ENCODE measurements around the gene UBE3B.

UBE3B gene

DNA sequence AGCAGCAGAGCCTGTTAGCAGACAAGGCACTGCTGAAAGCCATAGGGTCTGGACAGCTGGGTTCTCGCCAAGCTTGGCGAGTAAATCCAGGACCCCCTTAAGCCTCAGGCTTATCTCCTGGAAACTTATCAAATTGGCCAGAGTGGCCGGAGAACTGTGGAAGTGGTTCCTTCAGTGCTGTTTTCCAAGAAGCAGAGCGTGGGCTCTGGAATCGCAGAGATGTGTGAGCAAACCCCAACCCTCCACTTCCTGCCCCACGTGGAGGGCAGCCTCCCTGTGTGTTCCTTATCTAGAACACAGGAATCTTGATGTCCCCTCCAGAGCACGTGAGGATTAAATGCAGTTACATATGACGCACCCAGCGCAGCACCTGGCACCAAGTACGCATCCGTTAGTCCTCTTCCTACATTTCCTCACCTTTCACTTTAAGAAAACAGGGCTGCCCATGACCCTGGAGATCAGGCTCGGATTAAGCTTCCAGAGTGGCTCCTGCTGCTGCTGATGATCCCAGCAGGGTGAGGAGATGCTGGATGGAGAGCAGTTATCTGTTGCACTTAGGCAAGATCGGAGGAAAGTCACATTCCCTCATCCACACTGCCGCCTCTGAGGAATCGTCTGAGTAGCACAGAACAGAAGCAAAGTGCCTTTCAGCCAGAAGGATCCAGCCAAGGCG is 60.9 kb downstream of the UBE3B start:
- no peak for TF ChIP-seq CTCF (IDR thresholded peaks at IDR 0.05; ENCODE audit: extremely low read depth, missing control alignments)

DNA sequence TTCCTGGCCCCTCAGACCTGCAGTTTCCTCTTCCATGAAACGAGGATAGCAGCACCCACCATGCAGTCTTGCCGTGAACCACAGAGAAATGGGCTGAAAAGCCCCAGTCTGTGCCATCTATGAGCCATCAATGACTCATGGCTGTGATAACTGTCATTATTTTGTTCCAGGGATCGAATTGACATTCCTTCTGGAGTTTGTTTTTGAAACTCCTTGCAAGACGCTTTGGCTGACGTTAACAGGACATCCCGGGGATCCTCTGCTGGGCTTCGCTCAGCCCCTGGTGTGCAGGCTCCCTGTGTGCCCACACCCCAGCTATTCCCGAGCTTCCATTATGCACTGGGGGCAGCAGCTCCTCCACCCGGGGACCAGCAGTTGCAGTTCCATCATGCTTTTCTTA is 62.1 kb downstream of the UBE3B start:
- TF ChIP-seq CTCF (IDR thresholded peaks at IDR 0.05; ENCODE audit: extremely low read depth, missing control alignments) = no peak
- no peak for DNase-seq (ENCODE audit: low spot score)

More for the DNA sequence above, 60.9 kb downstream of the UBE3B start:
- DNase-seq (ENCODE audit: low spot score) = no peak

GRCh38 chr12:109540526-109541412 is 63.3 kb downstream of the UBE3B start:
- no peak for TF ChIP-seq CTCF (IDR thresholded peaks at IDR 0.05; ENCODE audit: extremely low read depth, missing control alignments)
- DNase-seq (ENCODE audit: low spot score) = no peak

GRCh38 chr12:109541413-109541726 is 63.9 kb downstream of the UBE3B start:
- no peak for TF ChIP-seq CTCF (IDR thresholded peaks at IDR 0.05; ENCODE audit: extremely low read depth, missing control alignments)
- no peak for DNase-seq (ENCODE audit: low spot score)

GRCh38 chr12:109542014-109542413 is 64.6 kb downstream of the UBE3B start:
- no peak for TF ChIP-seq CTCF (IDR thresholded peaks at IDR 0.05; ENCODE audit: extremely low read depth, missing control alignments)

GRCh38 chr12:109542876-109543275 is 65.4 kb downstream of the UBE3B start:
- no peak for TF ChIP-seq CTCF (IDR thresholded peaks at IDR 0.05; ENCODE audit: extremely low read depth, missing control alignments)
- DNase-seq (ENCODE audit: low spot score) = no peak

More at GRCh38 chr12:109542014-109542413, 64.6 kb downstream of the UBE3B start:
- DNase-seq (ENCODE audit: low spot score) = no peak

DNA sequence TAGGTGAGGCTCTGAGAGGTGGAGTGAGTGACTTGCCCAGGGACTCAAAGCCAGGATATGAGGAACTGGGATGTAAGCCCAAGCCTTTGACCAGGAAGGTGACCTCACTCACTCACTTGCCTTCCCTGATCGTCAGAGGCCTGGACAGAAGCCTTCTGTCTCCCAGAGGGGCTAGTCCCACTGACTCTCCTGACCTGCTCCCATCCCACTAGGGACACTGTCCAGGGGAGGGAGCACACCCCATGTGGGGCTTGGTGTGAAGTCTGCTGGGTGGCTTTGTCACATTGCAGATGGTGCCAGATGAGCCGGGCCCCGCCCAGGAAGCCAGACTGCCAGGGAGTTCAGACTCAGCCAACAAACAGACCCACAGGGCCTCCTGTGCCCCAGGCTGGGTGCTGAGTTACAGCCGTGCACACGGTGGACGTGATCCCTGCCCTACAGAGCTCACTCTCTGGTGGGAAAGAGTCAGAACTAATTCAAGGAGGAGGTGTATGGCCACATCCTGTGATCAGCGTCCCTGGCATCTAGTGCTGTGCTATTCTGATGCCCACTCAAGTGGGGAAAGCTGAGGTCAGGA is 67.6 kb downstream of the UBE3B start:
- DNase-seq (ENCODE audit: low spot score) = no peak

More for the DNA sequence above, 67.6 kb downstream of the UBE3B start:
- no peak for TF ChIP-seq CTCF (IDR thresholded peaks at IDR 0.05; ENCODE audit: extremely low read depth, missing control alignments)

All from GM20000 (cell line).